ENCODE results near the gene FTSJ3.
"Not testable (repeated sequence)": the region's sequence is repeated elsewhere in the genome, so short reads cannot be mapped to it uniquely, and the experiment has no call there.

FTSJ3 gene

DNA sequence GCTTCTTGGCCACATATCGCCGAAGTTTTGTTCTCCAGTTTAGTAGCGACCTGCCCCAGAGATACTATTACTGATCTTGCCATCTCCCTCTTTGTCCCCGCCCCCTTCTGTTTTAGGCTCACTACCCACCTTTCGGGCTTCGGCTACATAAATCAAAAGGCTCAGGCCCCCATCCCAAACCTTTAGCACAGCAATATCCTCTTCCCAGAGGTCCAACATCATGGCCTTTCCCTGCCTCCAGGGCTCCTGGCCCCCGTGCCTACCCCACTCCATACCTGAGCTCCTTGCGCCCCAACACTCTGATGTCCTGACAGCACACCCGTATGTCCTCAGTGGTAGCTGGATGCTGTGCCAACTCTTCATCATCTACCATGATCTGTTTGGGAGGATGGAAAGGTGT is 3.1 kb downstream of the FTSJ3 start:
- DNase-seq: no peak

GRCh38 chr17:63823659-63824331 is 3.7 kb downstream of the FTSJ3 start:
- DNase-seq: no peak

- no peak for DNase-seq
These were observed 4.9 kb downstream of the FTSJ3 start for GRCh38 chr17:63822537-63822936.

- DNase-seq: no peak
These were observed 5.7 kb downstream of the FTSJ3 start for GRCh38 chr17:63821804-63822203.

DNA sequence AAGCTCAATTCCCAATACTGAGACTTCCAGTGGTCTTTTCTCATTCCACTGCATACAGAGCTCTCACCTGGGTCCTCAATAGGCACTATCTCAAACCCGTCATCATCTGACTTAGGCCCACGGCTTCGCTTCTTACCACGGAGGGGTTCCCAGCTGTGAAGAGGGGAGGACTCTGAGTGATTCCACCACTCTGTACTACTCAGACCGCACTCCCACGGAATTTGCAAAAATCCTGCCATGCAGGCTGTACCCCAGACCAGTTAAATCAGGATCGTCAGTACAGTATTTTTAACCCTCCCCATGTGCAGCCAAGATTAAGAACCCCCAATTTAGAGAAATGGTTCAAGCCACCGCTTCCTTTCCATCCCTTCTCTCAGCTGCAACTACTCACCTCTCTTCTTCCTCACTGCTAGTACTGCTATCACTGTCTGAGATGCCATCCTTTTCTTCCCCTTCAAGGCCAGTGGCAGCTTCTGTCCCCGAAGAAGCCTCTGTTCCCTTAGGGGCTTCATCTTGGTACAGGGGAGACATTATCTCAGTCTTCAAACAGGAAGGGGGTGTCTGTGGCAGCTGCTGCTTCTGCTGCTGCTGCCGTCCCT is 6.4 kb downstream of the FTSJ3 start:
- no peak for DNase-seq

GRCh38 chr17:63819585-63820537 is 7.6 kb downstream of the FTSJ3 start:
- no peak for DNase-seq

- DNase-seq: peak; percentile 54
These were observed 8.3 kb downstream of the FTSJ3 start for GRCh38 chr17:63819131-63819530.

DNA sequence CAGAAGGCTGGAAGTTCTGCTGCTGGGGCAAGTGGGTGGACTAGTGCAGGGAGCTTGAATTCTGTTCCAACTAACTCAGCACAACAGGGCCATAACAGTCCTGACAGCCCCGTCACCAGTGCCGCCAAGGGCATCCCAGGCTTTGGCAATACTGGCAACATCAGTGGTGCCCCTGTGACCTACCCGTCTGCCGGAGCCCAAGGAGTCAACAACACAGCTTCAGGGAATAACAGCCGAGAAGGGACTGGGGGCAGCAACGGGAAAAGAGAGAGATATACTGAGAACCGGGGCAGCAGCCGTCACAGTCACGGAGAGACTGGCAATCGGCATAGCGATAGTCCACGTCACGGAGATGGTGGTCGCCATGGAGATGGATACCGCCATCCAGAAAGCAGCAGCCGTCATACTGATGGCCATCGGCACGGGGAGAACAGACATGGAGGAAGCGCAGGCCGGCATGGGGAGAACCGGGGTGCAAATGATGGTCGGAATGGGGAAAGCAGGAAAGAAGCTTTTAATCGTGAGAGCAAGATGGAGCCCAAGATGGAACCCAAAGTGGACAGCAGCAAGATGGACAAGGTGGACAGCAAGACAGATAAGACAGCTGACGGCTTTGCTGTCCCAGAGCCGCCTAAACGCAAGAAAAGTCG is 9.6 kb downstream of the FTSJ3 start:
- DNase-seq: no peak

- DNase-seq: no peak
These were observed 10.8 kb downstream of the FTSJ3 start for GRCh38 chr17:63816669-63817068.

DNA sequence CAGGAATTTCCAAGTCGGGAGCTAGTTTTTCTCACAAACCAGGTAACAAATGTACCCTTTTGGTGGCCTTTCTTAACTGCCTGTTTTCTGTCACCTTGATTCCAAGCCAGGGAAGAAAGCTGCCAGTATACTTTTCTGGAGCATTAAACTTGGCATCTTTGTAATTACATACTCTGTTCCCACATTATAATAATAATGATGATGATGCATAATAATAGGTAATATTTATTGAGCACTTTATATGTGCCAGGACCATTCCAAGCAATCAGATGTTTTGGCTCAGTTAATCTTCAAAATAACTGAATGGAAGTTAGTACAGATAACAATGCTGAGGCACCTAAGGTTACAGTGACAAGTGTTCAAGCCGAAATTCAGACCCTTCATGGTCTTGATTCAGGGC is 11.3 kb downstream of the FTSJ3 start:
- no peak for DNase-seq

- no peak for DNase-seq
These were observed 17.5 kb downstream of the FTSJ3 start for GRCh38 chr17:63809970-63810369.

GRCh38 chr17:63805591-63805990 is 21.9 kb downstream of the FTSJ3 start:
- no peak for DNase-seq

DNA sequence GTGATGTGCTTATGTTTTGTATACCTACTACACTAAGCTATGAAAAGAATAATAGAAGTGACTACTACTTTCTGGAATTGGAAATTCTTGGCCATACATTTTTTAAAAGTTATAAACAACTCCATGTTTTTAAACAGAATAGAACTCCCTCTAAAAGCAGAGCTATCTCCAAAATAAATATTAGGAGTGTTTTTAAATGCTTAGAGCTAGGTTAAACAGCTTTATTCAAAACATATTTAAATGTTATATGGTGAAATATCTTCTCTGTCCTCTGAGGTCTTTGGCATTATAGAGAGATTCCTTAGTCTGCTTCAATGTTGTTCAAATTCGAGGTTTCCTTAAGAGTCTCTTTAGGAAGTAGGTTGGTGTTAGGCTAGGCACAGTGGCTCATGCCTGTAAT is 23.1 kb downstream of the FTSJ3 start:
- DNase-seq: no peak

- no peak for DNase-seq
These were observed 26.7 kb downstream of the FTSJ3 start for GRCh38 chr17:63800783-63801182.

DNA sequence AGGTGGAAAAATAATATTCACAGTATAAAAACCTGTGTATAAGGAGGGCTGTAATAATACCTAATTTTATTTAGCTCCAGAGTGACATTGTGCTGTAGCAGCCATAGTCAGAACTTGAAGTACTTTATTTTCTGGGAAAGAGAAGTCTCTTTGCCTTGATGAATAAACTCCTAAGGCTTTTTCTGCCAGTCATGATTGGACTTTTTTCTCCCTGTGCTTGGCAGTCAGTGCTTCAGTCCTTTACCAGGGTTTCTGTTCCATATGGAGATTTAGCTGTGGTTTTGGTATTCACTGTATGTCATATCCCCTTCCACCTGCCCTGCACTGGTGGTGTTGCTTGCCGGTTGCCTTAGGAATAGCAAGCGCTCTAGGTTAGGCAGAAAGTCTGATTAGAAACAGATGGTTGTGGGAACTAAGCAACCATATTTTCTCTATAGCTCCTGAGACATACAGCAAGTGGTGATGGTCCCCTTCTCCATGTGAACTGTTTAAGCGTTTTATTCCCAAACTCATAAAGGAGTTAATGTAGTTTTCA is 28.8 kb downstream of the FTSJ3 start:
- no peak for DNase-seq

DNA sequence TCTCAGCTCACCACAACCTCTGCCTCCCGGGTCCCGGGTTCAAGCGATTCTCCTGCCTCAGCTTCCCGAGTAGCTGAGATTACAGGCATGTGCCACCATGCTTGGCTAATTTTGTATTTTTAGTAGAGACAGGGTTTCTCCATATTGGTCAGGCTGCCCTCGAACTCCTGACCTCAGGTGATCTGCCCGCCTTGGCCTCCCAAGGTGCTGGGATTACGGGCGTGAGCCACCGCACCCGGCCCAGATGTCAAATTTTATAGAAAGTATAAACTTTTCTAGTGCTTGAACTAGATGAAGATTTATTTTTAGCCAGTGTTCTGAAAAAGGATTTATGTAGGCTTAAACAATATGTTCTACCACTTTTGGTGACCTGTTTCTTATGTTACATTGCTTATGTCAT is 31.1 kb downstream of the FTSJ3 start:
- DNase-seq: not testable (repeated sequence)

GRCh38 chr17:63792055-63792729 is 35.3 kb downstream of the FTSJ3 start:
- no peak for DNase-seq

DNA sequence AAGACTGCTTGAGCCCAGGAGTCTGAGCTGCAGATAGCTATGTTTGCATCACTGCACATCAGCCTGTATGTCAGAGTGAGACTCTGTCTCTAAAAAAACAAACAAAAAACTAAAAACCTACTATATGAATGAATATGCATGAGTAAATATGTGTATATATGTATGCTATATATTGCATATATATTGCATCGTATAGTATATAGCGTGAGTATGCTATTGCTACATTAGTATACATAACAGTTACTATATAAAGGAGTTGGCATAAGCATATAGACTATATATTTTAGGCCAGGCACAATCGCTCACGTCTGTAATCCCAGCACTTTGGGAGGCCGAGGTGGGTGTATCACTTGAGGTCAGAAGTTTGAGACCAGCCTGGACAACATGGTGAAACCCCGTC is 37.4 kb downstream of the FTSJ3 start:
- no peak for DNase-seq

- no peak for DNase-seq
These were observed 40.3 kb downstream of the FTSJ3 start for GRCh38 chr17:63786971-63787711.

DNA sequence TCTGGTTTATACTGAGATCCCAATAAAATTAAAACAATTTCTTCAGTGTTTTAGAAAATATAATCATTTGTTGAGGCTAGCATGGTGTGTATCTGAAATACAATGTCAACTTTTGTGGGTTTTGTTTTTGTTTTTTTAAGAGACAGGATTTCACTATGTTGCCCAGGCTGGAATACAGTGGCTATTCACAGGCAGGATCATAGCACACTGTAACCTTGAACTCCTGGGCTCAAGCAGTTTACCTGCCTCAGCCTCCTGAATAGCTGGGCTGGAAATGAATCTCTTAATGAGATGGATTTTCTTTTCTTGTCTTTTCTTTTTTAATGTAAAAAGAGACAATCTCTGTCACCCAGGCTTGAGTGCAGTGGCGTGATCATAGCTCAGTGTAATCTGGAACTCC is 41.3 kb downstream of the FTSJ3 start:
- no peak for DNase-seq

DNA sequence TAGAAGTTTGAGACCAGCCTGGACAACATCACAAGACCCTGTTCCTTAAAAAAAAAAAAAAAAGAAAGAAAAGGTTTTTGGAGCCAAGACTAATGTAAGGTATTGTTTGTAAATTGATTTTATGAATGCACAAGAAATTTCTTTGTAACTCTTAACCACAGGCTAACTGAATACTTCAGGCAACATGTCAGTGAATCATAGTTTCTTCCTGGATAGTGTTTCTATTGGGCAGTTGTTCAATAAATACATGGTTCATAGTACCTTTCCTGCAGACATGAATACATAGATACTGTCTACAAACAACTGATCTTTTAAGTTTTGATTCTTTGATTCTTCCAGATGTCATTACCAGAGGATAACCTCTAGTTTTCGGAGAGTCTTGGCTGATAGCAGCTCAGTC is 41.9 kb downstream of the FTSJ3 start:
- DNase-seq: peak; percentile 57

- DNase-seq: no peak
These were observed 43.9 kb downstream of the FTSJ3 start for GRCh38 chr17:63783522-63783921.

All from kidney glomerular epithelial cell (primary cell).